ENCODE data around the gene LYRM1. TPM values are rescaled to one million over a fixed set of nuclear protein-coding genes. Genes with fewer than 3 reads are reported as not detected.

The LYRM1 gene
- total RNA-seq, 1 donor from 2014 or later: 30.5 TPM

DNA sequence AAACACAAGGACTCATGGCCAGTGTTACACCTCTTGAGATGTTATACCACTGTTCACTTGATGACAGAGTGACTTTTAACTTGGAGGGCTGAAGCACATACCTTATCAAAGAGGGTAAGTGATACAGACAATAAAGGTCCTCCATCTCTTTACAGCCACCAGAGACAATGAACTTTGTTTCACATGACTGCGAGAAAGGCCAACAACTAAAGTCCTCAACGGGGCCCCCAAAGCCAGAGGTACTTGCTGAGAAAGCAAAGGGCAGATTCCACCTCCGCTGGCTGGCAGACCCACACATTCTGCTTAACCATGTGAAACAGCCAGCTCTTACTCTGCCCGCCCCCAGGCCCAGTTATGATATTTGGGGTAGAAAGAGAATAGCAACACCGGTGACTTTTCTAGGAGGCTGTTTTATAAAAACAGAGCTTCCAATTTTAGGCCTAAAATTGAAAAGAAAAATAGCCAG, 21.9 kb upstream of the LYRM1 start:
- Mint-ChIP-seq H3K4me3 (ENCODE audit: low read depth) (peak overlapping the region; percentile 0), H3K27ac (peak overlapping the region; percentile 76), H3K9me3 (no peaks in the 10 kb centered on the region), H3K27me3 (ENCODE audit: low read depth) (no peaks in the 10 kb centered on the region), H3K4me1 (ENCODE audit: low read depth) (peaks cover 77% of the 10 kb centered on the region), H3K36me3 (ENCODE audit: low read depth) (peaks cover 44% of the 10 kb centered on the region)
- intact Hi-C loops (cut with micrococcal nuclease): loop anchor here (1.0 kb wide), 1 partner anchor 22 kb away; the partner anchor contains the start of genes DCUN1D3 and LYRM1
- no peak for DNase-seq (ENCODE audit: low spot score)

DNA sequence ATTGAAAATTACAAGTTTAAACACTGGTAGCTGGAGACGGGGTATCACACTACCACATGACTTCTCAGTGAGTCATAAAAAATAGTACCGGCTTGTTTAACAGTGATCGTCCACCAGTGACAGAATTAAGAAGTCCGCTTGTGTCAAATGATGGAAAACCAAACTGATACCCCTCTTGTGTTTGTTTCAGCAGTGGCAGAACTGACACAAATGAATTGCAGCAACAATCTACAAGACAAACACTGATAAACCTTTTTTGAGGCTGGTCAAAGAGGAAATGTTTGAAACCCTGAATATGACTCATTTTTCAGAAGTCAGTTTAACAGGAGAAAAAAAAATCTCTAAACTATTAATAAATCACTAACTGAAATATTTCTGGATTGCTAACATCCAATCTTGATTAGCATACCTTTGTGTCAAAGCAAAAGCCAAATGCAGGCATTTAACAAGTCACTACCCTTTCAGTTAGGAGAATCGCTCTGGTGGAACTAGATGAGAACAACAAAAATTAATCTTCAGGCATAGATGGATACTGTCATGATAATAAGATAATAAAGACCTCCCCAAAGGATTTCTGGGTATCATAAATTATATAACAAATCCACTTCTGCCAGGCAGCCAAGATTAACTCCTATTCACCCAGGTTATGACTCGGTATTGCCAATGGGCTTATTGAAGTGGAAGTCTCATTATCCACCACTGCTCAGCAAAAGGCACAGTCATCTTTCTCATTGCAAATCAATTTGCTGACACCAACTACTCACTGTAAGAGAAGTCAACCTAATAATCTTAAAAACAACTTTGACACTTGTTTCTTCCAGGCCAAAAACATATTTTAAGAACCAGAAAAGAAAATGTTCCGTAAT, 21.2 kb upstream of the LYRM1 start:
- Mint-ChIP-seq H3K27me3 (ENCODE audit: low read depth) (no peaks in the 10 kb centered on the region), H3K9me3 (no peaks in the 10 kb centered on the region), H3K4me3 (ENCODE audit: low read depth) (no peak overlapping the region), H3K4me1 (ENCODE audit: low read depth) (peaks cover 77% of the 10 kb centered on the region), H3K27ac (peak overlapping the region; percentile 76), H3K36me3 (ENCODE audit: low read depth) (peaks cover 51% of the 10 kb centered on the region)
- no peak for DNase-seq (ENCODE audit: low spot score)
- intact Hi-C loops (cut with micrococcal nuclease): loop anchor here (1.0 to 5.0 kb wide), 2 partner anchors 21 to 32 kb away; partner anchors contain the start of genes DCUN1D3 and LYRM1

DNA sequence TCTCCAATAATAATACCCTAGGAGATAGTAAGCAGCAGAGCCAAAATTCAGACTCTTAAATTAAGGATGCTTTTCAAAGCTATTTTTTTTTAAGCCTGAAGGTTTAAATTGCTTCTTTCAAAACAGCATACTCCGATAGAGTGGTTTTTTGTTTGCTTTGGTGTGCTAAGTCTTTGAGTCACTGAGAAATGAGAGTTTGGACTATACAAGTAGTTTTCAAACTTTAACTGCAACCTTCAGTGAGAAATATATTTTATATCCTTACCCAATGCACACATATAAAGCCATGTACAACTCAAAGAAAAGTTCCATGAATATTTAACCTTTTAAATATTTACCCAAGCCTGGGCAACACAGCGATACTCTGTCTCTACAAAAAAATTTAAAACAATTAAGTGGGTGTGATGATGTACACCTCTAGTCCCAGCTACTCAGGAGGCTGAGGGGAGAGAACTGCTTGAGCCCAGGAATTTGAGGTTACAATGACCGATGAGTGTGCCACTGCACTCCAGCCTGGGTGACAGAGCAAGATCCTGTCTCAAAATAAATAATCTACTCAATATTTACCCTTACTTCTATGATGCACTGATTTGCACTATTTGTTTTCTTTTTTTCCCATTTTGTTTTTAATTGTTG, 19.6 kb upstream of the LYRM1 start:
- H3K27me3 Mint-ChIP-seq (ENCODE audit: low read depth): no peaks in the 10 kb centered on the region
- no peak for DNase-seq (ENCODE audit: low spot score)
- no peak overlapping the region for H3K27ac Mint-ChIP-seq
- no peaks in the 10 kb centered on the region for H3K9me3 Mint-ChIP-seq
- intact Hi-C loops (cut with micrococcal nuclease): loop anchor here (5.0 kb wide), 1 partner anchor 34 kb away; no protein-coding TSS in a partner anchor
- H3K4me3 Mint-ChIP-seq (ENCODE audit: low read depth): no peak overlapping the region
- H3K4me1 Mint-ChIP-seq (ENCODE audit: low read depth): peaks cover 75% of the 10 kb centered on the region
- peaks cover 56% of the 10 kb centered on the region for H3K36me3 Mint-ChIP-seq (ENCODE audit: low read depth)

DNA sequence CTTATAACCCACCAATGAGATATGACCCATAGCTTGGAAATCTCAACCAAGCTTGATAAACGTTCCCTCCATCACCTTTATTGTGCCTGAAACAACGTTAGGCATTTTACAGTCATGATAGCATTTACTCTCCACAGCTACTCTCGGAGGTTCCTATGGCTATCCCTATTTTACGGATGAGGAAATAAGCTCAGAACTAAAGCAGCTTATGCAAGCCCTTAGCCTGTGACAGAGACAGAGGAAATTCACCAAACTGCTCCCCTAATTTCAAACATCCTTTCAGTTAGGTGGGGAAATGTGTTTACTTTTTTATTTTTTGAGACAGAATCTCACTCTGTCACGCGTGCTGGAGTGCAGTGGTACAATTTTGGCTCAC, 19.1 kb upstream of the LYRM1 start:
- intact Hi-C loops (cut with micrococcal nuclease): loop anchor here (5.0 kb wide), 1 partner anchor 34 kb away; no protein-coding TSS in a partner anchor
- Mint-ChIP-seq H3K4me3 (ENCODE audit: low read depth) (no peak overlapping the region), H3K27ac (no peak overlapping the region), H3K27me3 (ENCODE audit: low read depth) (no peaks in the 10 kb centered on the region), H3K9me3 (no peaks in the 10 kb centered on the region), H3K36me3 (ENCODE audit: low read depth) (peaks cover 55% of the 10 kb centered on the region), H3K4me1 (ENCODE audit: low read depth) (peaks cover 73% of the 10 kb centered on the region)
- DNase-seq (ENCODE audit: low spot score): no peak

DNA sequence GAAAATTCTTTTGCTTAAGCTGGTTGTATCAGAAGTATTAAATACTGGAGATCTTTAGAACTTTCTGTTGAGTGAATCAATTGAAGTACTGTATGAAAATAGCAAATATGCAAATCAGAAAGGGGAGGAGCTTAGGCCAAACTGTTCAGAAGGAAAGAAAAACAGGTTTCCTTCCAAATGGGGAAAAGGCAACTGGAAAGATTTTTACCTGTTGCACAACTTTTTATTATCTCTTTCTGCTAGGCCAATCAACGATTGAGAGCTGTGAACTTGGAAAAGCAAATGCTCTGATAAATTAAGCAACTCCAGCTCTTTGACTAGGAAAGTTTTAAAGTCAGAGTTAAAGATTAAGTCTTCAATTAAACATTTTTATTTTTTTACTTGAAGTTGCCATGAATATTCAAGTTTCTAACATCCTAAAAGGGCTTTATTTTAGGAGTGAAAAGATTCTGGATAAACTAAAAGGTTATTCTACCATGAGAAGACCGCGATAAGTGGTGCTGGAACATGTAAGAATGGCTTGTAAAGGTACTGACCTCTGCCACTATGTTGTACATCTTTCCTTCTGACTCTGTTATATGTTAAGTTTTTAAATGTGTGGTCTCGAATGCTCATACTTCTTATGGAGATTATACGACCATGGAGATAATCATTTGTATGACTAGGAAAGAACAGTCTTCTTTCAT, 16.9 kb upstream of the LYRM1 start:
- Mint-ChIP-seq H3K9me3 (no peaks in the 10 kb centered on the region), H3K4me1 (ENCODE audit: low read depth) (peaks cover 70% of the 10 kb centered on the region), H3K27me3 (ENCODE audit: low read depth) (no peaks in the 10 kb centered on the region), H3K4me3 (ENCODE audit: low read depth) (peak overlapping the region; percentile 0), H3K27ac (peak overlapping the region; percentile 48), H3K36me3 (ENCODE audit: low read depth) (peaks cover 59% of the 10 kb centered on the region)
- intact Hi-C loops (cut with micrococcal nuclease): loop anchor here (1.0 to 5.0 kb wide), 5 partner anchors 9 to 55 kb away; partner anchors contain the start of genes DCUN1D3 and LYRM1
- no peak for DNase-seq (ENCODE audit: low spot score)

DNA sequence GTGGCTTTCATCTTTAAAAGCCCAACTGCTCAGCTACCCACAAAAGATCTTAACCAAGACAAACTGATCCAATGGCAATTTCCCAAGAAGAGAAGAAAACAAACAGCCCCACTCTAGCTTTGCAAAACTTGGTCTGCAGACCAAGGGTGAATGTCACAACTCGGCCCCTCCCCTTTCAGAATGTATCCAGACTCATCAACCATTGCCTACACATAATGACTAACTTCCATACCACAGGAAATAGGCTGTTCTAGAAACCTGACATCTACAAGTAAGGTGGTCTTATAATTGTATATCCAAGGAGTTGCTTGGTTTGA, 16.4 kb upstream of the LYRM1 start:
- Mint-ChIP-seq H3K36me3 (ENCODE audit: low read depth) (peaks cover 59% of the 10 kb centered on the region), H3K4me3 (ENCODE audit: low read depth) (peak overlapping the region; percentile 0), H3K27me3 (ENCODE audit: low read depth) (no peaks in the 10 kb centered on the region), H3K27ac (peak overlapping the region; percentile 48), H3K9me3 (no peaks in the 10 kb centered on the region), H3K4me1 (ENCODE audit: low read depth) (peaks cover 65% of the 10 kb centered on the region)
- intact Hi-C loops (cut with micrococcal nuclease): loop anchor here (1.0 to 5.0 kb wide), 5 partner anchors 10 to 55 kb away; partner anchors contain the start of genes DCUN1D3 and LYRM1
- DNase-seq (ENCODE audit: low spot score): no peak

DNA sequence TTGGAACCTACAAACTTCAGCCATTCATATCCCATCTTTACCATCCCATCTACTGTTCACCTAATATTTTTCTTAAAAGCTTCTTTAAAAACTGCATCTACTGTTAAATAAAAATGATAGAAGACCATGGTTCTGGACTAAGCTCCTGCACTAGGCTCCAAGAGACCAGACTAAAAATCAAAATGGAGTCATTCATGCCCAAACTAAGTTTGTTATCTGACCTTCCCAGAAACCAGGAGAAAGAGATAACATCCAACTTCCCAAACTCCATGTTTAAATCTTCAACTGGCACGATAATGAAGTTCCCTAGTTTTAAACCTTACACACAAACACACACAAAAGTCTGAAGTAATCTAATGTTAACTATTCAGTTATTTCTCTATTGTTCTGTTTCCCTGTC, 14.3 kb upstream of the LYRM1 start:
- Mint-ChIP-seq H3K4me1 (ENCODE audit: low read depth) (peaks cover 49% of the 10 kb centered on the region), H3K36me3 (ENCODE audit: low read depth) (peaks cover 65% of the 10 kb centered on the region), H3K9me3 (no peaks in the 10 kb centered on the region), H3K27ac (no peak overlapping the region), H3K4me3 (ENCODE audit: low read depth) (no peak overlapping the region), H3K27me3 (ENCODE audit: low read depth) (no peaks in the 10 kb centered on the region)
- intact Hi-C loops (cut with micrococcal nuclease): no loop called here
- DNase-seq (ENCODE audit: low spot score): no peak

DNA sequence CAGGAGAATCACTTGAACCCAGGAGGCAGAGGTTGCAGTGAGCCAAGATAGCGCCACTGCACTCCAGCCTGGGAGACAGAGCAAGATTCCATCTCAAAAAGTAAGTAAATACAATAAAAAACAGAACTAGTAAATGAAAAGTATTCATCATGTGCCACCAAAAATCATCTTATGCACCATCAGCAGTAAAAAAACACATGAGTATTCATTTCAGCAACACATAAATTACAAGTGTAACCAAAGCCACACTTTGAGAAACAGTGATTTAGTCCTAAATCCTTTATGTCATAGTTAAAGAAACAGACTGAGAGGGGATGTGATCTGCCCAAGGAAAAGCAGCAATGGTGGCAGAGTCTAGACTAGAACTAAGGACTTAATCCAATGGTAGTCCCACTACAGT, 13.4 kb upstream of the LYRM1 start:
- Mint-ChIP-seq H3K4me3 (ENCODE audit: low read depth) (no peak overlapping the region), H3K27me3 (ENCODE audit: low read depth) (no peaks in the 10 kb centered on the region), H3K27ac (no peak overlapping the region), H3K9me3 (no peaks in the 10 kb centered on the region), H3K4me1 (ENCODE audit: low read depth) (peaks cover 51% of the 10 kb centered on the region), H3K36me3 (ENCODE audit: low read depth) (peaks cover 65% of the 10 kb centered on the region)
- intact Hi-C loops (cut with micrococcal nuclease): no loop called here
- DNase-seq (ENCODE audit: low spot score): no peak

DNA sequence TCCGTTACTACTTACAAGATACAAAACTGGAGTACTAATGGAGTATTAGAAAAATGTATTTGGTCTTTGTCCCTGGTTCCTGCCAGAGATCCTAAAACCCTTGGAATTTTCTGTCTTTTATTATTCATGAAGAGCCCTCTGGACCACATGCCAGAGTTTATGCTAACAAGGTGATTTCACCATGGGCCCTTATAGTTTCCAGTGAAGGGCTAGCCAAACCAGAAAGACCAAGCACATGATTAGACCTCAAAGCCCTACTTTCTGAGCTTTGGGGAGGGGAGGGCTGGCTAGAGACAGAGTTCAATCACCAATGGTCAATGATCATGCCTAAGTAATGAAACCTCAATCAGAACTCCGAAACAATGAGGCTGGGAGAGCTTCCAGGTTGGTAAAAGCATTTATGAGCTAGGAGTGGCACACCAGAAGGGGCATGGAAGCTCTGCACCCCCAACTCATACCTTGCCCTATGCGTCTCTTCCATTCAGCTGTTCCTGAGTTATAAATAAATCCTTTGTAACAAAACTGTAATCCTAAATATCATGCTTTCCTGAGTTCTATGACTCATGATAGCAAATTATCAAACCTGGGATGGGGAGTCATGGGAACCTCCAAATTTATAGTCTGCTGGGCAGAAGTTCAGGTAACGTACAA, 10.8 kb upstream of the LYRM1 start:
- Mint-ChIP-seq H3K9me3 (no peaks in the 10 kb centered on the region), H3K4me3 (ENCODE audit: low read depth) (no peak overlapping the region), H3K4me1 (ENCODE audit: low read depth) (peaks cover 32% of the 10 kb centered on the region), H3K36me3 (ENCODE audit: low read depth) (peaks cover 70% of the 10 kb centered on the region), H3K27ac (no peak overlapping the region), H3K27me3 (ENCODE audit: low read depth) (no peaks in the 10 kb centered on the region)
- intact Hi-C loops (cut with micrococcal nuclease): no loop called here
- DNase-seq (ENCODE audit: low spot score): no peak

DNA sequence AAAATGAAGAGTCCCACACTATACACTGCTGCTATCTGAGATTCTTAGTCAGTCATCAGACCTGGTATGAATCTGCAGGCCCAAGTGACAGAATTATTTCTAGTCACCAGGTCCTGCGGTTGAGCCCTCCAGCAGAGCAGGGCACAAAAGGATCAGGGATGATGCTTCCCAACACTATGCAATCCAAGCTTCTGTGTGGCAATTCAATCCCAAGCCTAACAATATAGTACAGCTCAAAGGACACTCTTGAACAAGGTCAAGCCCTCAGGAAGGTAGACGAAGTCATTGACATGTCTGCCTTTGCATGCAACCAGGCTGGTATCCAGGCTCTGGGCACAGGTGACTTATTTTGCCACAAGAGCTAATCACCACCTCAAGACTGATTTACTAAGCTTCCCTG, 6.2 kb upstream of the LYRM1 start:
- Mint-ChIP-seq H3K9me3 (no peaks in the 10 kb centered on the region), H3K4me1 (ENCODE audit: low read depth) (peaks cover 42% of the 10 kb centered on the region), H3K4me3 (ENCODE audit: low read depth) (no peak overlapping the region), H3K27me3 (ENCODE audit: low read depth) (no peaks in the 10 kb centered on the region), H3K36me3 (ENCODE audit: low read depth) (peaks cover 74% of the 10 kb centered on the region), H3K27ac (no peak overlapping the region)
- intact Hi-C loops (cut with micrococcal nuclease): no loop called here
- no peak for DNase-seq (ENCODE audit: low spot score)

DNA sequence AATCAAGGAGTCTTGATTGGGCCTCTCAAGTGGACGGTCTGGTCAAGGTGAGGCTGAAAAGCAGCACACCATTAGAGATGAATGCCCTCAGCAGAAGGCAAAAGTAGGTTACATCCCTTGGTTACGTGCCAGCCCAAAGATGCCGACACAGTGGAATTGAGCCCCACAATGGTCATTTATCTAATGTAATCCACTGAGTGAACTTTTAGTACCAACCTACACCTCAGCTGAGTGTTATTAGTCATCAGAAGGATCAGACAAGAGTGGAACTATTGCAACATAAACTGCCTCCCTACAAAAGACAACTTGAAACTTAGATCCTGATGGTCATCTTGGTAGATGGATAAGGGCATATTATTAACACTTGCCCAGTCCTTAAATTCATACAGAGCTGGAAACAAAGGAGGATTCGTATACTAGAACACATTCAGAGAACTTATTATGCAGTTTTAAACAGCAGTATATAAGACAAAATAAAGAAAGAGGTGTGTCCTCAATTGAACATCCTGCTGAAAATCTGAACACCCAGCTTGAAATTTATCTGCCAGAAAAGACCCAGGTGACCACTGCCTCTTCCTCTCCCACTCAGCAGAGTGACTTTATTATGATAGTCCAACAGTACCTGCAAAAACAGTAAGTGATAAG, 3.2 kb upstream of the LYRM1 start:
- peak overlapping the region; percentile 97 for H3K27ac Mint-ChIP-seq
- peak overlapping the region; percentile 90 for H3K4me3 Mint-ChIP-seq (ENCODE audit: low read depth)
- intact Hi-C loops (cut with micrococcal nuclease): no loop called here
- H3K27me3 Mint-ChIP-seq (ENCODE audit: low read depth): no peaks in the 10 kb centered on the region
- no peak for DNase-seq (ENCODE audit: low spot score)
- H3K4me1 Mint-ChIP-seq (ENCODE audit: low read depth): peaks cover 49% of the 10 kb centered on the region
- H3K9me3 Mint-ChIP-seq: no peaks in the 10 kb centered on the region
- H3K36me3 Mint-ChIP-seq (ENCODE audit: low read depth): peaks cover 75% of the 10 kb centered on the region

DNA sequence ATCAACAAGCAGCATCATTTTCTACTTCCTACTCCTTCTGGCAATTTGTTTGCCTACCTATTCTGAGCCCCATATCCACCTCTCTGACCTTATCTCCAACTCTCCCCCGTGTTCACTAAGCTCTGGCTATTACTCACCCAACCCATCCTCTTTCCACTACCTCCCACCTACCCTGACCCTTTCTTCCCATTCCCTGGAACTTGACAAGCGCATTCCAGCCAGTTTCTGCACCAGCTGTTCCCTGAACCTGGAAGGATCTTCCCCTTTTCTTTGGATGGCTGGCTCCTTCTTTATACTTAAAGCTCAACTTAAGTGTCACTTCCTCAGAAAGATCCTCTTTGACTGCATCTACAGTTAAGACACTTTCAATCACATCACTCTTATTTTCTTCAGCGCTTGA, 2.6 kb upstream of the LYRM1 start:
- Mint-ChIP-seq H3K4me3 (ENCODE audit: low read depth) (peak overlapping the region; percentile 90), H3K27me3 (ENCODE audit: low read depth) (no peaks in the 10 kb centered on the region), H3K9me3 (no peaks in the 10 kb centered on the region), H3K36me3 (ENCODE audit: low read depth) (peaks cover 74% of the 10 kb centered on the region), H3K4me1 (ENCODE audit: low read depth) (peaks cover 52% of the 10 kb centered on the region), H3K27ac (peak overlapping the region; percentile 97)
- intact Hi-C loops (cut with micrococcal nuclease): no loop called here
- DNase-seq (ENCODE audit: low spot score): no peak

Data from activated T-helper 2 cell treated with anti-CD3 and anti-CD28 coated beads, Interferon-gamma antibody, Interleukin-2, Interleukin-4, amounts not matched to agents 10 μg/mL and 5 μg/mL and 100 μg/mL, durations not matched to agents 14 hours and 24 hours and 36 hours (primary cell).